DMS53 treated with DMSO at 0.1 percent for 48 hours (cell line): ENCODE results near the gene NUP35.
A peak's percentile ranks its signal among the peaks of the same experiment; 100 is the strongest.

Experiments
- DNase-seq: peaks from one replicate; lab custom pipeline; 2025; ENCODE audit not compliant: unreplicated experiment; lab: John Stamatoyannopoulos, UW

The NUP35 gene

GRCh38 chr2:183124222-183124956 lies at the start of gene NUP35:
Gene NUP35 (plus strand): TSS chr2:183124443. CDS start chr2:183124458, 15 bp downstream.
- DNase-seq, result peak; percentile 99

- no peak for DNase-seq
These were observed 46.1 kb upstream of the NUP35 start for GRCh38 chr2:183078163-183078463.

- peak; percentile 100 for DNase-seq
These were observed 45.6 kb upstream of the NUP35 start, which contains the start of gene DUSP19 for GRCh38 chr2:183078464-183079138. Gene DUSP19 (plus strand): TSS chr2:183078747. CDS start chr2:183078934, 187 bp downstream.

DNA sequence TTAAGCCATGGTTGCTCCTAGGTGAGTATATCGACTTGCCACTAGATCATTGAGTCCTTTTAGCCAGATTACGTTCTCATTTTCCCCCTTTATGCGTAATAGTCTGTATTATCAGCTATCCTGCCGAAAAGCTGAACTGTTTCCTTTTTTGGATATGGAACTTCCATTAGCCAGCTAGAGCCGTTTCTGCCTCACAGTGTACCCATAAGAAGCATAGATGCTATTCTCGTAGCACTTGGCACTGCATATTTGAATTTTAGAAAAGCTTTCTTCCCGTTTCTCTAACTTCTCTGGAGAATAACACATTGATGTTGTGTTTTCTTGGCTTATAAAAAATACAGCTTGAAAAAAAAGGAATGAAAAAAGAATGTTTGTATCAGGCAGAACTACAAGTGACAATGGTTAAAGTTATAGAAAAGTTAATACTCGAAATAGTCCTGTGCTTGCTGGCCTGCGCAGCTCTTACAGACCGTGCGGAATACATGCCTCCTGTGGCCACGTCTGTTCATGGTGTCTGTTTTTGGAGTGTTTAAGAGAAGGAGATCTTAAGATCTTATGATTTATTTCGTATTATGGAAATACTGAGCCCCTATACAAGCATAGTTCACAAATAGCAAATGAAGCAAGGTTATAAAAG lies 45.0 kb upstream of the NUP35 start:
- DNase-seq, result no peak

DNA sequence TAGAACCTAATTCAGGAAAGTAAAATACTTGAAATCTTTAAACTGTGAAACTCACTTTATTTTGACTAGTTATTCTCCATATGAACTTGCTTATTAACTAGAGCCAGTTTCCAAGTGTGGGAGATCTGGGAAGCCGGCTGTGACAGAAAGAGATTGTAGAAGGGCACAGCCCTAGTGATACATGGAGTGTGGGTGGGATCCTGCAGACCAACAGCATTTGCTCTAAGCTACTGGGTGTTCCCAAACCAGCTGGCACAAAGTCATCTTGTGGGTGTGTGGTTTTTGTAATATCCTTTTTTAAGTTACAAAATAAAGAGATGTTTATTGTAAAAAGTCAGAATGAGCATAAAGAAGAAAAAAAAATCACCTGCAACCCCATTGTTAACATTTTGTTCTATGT lies 42.3 kb upstream of the NUP35 start:
- no peak for DNase-seq

DNA sequence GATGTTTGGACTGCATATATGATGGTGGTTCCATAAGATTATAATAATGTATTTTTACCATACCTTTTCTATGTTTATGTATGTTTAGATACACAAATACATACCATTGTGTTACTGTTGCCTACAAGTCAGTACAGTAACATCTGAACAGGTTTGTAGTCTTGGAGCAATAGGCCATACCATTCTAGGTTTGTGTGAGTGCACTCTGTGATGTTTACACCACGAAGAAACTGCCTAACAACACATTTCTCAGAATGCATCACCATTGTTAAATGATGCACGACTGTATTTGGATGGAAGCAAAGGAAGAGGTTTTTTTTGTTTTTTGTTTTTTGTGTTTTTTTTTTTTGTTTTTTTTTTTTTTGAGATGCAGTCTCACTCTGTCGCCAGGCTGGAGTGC lies 36.2 kb upstream of the NUP35 start:
- DNase-seq, result no peak

GRCh38 chr2:183089192-183089851 lies 34.9 kb upstream of the NUP35 start:
- DNase-seq, result no peak

DNA sequence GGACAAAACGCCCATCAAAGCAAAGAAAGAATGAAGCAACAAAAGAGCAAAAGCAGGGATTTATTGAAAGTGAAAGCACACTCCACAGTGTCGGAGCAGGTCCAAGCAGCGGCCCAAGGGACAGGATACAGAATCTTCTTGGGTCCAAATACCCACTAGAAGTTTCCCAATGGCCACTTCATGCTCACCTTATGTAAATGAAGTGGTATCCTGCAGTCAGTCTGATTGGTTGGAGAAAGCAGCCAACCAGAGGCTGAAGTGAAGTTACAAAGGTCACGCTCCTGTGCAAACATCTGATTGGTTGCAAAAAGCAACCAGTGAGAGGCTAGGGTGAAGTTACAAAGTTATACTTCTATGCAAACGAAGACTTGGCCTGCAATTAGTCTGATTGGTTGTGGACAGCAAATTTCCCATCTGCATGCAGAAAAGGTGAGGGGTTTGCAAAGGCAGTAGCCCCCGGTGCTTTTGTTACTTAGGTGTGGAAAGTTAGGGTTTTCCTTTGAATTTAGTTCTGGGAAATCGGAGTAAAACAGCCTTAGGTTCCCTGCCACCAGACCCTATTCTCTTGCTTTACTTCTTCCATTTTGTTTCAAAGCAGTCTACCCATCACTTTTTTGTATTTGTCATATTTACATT lies 32.8 kb upstream of the NUP35 start:
- no peak for DNase-seq

- DNase-seq, result no peak
These were observed 32.3 kb upstream of the NUP35 start for GRCh38 chr2:183091954-183092345.

GRCh38 chr2:183093857-183094657 lies 30.2 kb upstream of the NUP35 start:
- no peak for DNase-seq

- DNase-seq, result no peak
These were observed 18.7 kb upstream of the NUP35 start for GRCh38 chr2:183105402-183106134.

- no peak for DNase-seq
These were observed 11.7 kb upstream of the NUP35 start for GRCh38 chr2:183112577-183112976.

GRCh38 chr2:183113630-183114029 lies 10.6 kb upstream of the NUP35 start:
- no peak for DNase-seq

DNA sequence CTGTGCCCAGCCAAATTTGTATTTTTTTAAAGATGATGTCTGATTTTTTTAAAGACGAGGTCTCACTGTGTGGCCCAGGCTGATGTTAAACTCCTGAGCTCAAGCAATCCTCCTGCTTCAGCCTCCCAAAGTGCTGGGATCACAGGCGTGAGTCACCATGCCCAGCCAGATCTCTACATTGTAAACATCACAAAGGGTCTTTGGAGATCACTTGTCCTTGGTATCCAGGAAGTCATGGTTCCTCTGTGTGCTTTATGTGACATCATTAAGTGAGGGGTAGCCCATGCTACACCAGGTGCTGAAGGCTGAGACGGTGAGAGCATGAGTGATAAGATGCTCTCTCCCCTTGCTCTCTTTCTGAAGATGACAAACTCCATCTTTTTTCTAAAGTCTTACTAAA lies 7.0 kb upstream of the NUP35 start:
- DNase-seq, result peak; percentile 93

- DNase-seq, result no peak
These were observed 905 bp upstream of the NUP35 start for GRCh38 chr2:183123117-183123958.

DNA sequence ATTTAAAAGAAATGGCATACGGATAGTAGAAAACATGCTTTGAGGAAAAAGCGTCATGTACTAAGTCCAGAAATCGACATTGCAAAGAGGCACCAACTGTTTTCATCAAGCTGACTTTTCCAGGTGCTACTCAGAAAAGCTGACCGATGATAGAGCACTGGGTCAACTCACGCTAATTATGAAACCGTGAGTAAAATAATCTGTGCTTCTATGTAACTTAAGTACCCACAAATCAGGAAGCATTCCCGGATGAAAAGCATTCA lies 353 bp upstream of the NUP35 start:
- DNase-seq, result no peak

DNA sequence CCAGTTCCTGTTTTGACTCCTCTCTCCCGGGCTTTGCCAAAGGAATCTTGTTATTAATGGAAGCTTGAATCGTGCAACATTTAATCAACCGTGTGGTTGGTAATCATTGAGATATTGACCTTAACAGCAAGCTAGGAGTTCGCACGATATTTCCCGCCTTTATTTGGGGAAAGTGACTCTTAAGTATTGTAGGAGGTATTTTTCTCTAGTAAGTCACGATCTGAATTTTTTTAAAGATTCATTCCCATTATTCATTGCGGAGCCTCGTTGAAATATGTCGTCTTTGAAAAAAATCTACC lies 663 bp downstream of the NUP35 start:
- DNase-seq, result no peak

DNA sequence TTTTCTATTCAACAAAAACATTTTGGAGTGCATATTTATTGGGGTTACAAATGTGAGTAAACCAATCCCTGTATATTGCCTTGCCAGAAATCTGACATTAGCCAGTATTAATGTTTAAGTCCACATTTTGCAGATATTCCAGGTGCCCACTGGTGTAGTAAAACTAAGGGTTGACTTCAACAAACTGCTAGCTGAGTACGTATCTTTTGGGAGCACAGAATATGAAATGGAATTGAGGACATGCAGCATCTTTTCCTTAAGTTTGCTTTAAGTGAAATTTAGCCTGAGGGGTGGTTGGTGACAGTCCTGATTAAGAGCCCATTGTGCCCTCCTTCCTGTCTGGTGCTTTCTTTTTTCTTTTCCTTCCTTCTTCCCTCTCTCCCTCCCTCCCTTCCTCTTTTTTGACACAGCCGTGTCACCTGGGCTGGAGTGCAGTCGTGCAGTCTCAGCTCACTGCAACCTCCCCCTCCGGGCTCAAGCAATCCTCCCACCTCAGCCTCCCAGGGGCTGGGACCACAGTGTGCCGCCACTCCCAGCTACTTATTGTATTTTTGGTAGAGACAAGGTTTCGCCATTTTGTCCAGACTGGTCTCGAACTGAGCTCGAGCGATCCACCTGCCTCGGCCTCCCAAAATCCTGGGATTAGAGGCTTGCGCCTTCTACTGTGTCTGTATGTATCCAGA lies 1.6 kb downstream of the NUP35 start:
- no peak for DNase-seq

- no peak for DNase-seq
These were observed 2.4 kb downstream of the NUP35 start for GRCh38 chr2:183126635-183127034.
